Activated CD4-positive, alpha-beta T cell treated with anti-CD3 and anti-CD28 coated beads, Interleukin-2, Interleukin-6, amounts not matched to agents 100 ng/mL and 50 ng/mL, durations not matched to agents 16 hours and 8 hours (primary cell): ENCODE measurements around the gene GABBR2.
A peak's percentile ranks its signal among the peaks of the same experiment; 100 is the strongest.

Source experiments
- DNase-seq: peaks from one replicate; pipeline ENCODE4 v3.0.0-alpha.2; 2020

GABBR2 gene

DNA sequence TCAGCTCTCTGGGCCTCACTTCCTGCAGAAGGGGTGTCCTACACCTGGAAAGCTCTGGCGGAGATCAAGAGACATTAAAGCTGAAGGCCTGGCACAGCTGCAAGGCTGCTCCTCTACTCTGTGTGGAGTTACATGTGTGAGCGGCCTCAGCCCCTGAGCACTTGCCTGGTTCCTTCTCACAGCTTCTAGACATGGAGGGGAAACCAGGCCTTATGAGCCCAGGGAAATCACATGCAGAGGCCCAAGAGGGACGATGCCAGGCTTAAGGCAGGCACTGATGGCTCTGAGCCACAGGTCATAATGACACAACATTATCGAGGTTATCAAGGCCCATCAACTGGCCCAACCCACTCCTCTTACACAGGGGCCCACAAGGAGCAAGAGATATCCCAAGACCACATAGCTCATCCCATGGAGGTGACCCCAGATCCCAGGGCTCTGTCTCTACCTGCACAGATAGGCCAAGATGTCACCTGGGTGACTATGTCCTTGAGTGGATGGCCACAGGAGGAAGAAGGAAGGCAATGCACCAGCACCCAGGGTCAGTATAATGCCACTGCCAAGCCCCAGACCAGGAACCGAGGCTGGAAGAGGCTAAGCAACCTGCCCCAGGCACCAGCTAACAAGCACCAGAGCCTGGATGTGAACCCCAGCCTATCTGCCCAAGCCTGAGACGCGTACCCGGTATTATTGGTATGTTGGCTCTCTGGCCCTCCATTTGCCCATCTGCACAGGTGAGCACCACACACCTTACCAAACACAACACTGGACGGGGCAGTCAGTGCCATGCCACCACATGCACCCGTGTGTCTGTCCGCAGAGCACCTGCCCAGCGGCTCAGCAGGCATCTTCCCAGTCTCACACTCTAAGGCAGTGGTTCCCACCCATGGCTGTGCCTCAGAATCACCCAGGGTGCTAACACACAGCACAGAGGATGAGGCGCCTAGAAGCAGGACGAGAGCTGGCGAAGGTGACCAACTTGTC is 143.3 kb downstream of the GABBR2 start:
- DNase-seq: no peak

DNA sequence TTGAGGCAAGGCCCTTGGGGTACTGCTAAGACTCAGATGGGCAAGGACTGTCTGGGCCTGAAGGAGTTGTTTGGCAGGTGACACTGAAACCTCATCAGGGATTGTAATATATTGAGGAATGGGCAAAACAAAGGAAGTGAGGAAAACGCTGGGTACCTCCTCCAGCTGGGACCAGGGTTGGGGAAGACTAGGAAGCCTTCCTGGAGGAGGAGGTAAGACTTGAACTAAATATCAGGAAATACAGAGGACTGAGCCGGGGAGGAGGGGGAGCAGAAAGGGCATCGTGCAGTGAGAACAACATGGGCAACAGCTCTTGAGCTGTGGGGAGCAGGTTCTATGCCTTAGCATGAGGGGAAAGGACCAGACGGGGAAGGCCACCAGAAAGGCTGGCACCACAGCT is 144.0 kb downstream of the GABBR2 start:
- DNase-seq: no peak

DNA sequence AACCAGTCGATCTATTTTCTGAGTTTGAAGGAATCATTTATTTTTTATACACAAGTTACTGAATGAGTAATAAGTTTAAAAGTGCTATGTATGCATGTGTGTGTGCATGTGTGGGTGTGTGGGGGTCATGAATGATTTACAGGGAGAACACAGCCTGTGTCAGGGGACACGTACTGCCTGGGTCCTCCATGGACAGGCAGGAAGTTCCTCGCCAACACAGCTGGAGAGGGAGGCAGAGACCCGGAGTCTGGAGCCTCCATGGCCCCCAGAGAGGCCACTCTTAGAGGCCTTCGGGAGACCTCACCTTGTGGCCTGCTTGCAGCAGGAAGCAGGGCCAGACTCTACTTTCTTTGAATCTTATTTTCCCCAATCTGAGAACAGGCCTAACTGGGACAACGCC is 144.7 kb downstream of the GABBR2 start:
- DNase-seq: no peak

DNA sequence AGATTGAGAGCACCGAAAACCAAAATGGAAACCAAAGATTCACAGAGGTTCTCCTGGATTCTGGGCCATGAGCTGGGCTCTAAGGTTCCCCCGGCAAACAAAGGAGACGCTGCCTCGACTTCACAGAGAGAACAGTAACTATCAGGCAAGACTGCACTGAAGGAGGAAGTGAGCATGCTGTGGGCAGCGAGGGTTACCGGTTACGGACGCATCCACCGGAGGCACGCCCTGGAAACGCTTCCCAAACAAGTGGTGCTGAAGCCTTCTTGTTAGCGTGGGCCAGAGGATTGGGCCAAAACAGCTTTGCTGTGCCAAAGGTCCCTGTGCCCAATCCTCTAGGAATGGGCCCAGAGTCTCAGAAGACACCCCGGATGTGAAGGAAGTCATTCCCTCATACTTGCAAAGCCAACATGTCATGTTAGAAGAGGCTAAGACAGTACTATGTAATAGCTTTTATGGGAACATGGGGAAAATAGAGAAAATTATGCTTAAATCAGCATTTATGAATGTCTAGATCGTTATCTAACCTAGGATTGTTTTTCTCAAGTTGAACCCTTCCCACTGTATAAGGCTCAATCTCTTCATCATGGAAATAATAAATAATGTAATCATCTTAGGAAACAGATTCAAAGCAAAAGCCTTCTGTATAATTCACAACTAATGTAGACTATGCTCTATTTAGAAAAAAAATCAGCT is 145.4 kb downstream of the GABBR2 start:
- DNase-seq: no peak

DNA sequence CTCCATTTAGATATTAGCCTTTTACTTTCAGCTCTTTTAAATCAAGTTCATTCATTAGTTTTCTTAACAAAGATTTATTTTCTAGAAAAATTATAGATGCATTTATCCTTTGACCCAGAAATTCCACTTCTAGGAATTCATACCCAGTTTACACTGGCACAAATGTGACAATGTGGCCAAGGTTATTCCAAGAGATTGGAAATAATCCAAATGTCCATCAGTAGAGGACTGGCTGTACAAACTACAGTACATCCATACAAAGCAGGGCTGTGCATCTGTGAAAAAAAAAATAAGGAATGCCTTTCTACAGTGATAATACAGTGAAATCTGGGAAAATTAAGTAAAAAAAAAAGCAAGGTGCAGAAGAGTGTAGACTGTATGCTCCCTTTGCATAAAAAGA is 149.2 kb downstream of the GABBR2 start:
- DNase-seq: no peak

DNA sequence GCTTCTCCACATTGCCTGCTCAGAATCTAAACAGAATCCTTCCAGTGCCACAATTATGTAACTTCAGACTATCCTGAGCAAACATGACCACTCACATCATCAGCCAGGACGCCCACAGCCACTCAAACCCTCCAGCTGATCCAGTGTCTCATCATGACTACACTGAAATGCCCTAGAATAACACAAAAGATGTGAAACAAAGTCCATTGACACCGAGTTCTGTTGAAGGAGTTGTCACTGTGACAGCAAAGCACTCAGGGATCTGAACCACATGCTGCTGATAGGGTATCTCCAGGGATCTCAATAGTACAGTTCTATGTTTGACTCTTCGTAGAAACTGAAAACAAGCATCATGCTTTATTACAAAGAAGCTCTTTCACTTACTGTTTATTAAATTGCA is 150.2 kb downstream of the GABBR2 start:
- DNase-seq: no peak

DNA sequence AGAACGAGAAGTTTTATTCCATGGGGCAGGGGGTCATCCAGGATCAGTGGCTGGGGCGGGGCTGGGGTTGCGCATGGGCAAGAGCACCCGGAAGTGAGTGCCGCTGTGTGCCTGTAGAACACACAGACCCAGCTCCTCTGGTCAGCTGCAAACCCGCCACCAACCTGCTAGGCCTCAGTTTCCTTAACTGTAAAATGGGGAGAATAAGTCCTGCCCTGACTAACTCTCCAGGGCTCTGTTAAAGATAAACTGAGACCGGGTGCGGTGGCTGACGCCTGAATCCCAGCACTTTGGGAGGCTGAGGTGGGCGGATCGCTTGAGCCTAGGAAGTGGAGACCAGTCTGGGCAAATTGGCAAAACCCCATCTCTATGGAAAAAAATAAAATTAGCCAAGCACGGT is 152.2 kb downstream of the GABBR2 start:
- DNase-seq: no peak

DNA sequence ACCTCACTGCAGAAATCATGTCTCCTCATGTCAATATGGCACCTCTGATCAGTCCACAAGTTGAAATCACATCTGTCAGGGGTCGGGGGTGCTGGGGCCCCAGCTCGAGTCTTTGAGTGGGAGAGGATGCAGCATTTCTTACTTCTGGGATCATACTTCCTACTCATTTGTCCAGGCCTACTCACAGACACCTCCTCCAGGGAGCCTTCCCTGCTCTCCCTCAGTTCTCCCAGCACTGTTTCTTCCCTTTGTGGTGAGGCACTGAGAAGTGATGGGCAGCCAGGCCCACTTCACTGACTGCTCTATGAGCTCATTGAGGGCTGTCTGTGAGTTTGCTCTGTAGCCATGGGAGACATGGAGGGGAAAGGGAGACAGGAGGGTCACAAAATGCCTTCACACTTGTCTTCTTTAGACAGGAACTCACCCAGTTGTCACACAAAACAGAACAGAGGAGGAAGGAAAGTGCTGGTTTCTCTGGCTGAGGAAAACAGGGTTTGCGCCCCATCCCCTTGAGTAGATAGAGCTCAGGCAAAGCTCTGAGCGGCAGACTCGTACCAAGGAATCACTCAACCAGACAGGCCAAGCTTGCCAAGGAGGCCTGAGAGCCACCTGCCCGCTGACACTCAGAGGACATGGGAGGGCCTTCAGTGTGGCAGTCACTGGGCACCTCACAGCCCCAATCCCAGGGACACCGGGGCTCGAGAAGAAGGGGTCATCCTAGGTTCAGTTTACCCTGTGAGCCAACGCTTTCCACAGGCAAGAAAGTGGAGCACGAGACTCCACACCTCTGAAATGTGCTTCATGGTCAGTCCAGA is 152.9 kb downstream of the GABBR2 start:
- DNase-seq: no peak

DNA sequence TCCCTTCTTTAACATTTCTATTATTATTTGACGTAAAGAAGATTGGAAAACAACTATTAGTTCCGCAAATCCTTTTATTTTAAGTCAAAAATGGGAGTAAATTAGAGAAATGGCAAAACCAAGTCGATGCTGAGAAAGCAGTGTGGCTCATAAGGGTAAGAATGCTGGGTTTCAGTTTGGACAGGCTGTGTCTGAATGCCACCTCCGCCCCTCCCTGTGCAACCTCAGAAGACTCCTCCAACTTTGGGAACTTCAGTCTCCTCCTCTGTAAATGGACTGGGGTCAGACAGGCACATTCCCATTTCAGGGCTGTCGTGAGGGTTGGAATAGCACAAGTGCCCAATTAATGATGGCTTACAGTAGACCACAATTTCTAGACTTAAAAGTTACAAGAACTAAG is 154.0 kb downstream of the GABBR2 start:
- no peak for DNase-seq

DNA sequence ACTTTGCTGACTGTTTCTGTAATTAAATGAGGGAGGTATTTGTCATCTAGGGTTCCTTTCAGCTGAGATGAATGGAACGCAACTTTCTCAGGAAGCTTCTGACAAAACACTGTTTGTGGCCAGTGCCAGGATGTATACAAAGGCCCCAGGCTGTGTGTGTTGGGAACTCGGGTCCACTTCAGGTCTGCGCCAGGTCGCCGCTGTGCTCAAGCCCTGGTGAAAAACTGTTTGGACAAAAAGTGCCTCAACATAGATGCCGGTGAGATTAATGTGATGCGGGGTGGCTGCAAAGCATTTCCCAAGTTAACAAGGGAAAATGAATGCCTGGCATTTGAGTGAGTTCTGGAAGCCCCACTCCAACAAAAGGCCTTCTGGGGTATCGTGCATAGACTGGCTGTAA is 156.4 kb downstream of the GABBR2 start:
- DNase-seq: no peak

DNA sequence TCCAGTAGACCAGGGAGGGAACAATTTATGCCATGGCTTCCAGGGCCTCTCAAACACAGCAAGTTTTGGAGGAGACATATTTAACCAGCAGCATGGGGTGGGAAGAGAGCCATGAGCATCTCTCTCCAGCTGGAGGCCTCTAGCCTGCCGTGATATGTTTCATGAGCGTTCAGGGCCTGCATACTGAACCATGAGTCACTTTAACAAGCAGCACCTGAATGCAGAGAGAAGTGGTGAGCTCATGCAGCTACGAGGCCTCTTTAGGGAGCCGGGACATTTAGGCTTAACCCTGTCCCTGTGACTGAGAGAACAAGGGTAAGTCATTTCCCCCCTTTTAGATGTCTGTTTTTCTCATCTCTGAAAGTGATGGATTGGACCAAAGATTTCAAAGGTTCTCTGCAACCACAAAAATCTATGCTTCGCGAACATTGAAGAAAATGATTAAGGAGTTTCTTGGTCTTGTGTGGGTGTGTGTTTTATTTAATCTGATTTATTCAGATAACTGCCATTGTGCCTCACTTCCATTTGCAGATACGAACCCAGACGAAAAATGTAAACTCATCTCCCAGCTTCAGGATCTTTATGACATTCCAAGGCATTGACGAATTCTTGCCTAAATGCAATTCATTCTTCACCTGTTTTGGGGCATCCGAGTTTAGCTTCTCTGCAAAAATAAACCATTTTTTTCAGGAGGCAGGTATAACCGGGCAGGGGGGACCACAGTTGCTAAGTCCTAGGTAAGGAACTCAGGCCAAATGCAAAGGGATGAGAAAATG is 157.0 kb downstream of the GABBR2 start:
- DNase-seq: no peak

DNA sequence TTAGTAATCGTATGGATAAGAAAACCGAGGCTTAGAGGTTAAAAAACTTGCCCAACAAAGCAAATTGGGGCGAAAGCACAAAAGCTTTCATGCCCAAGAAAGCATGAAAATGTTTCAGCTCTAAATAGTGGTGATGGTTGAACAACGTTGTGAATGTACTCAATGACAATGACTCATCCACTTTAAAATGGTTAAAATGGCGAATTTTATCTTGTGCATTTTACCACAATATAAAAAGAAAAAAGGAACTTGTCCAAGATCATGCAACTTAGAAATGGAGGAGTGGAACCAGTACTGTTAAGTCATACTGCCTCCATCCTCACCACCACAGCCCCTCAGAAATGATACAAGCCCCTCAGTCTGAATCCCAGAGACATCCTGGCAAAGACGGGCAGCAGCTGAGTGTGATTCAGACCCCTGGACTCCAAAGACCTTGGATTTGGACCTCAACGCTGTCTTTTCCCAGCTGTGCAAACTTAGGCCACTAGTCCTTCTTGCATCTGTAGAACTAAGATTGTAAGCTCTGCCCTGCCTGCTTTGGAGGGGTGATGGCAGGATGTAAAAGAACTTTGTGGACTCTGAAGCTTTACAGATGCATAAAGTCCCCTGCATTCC is 158.4 kb downstream of the GABBR2 start:
- DNase-seq: no peak

DNA sequence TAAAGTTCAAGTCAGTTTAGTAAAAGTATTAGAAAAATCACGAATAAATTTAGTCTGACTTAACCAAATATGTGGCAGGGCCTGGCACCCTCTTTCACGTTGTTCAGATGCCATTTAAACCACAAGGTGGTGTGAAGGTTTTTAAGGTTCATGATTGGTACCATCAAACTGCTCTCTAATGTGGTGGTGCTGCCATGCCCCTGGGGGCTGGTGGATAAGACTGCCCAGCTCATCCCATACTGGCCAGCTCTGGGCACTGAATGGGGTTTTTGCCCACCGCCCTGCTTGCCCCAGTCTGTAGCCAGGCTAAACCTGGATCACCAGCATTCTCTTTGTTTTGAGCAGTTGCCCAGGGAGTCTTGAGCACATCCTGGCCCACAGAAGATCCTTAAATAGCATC is 159.3 kb downstream of the GABBR2 start:
- DNase-seq: no peak

DNA sequence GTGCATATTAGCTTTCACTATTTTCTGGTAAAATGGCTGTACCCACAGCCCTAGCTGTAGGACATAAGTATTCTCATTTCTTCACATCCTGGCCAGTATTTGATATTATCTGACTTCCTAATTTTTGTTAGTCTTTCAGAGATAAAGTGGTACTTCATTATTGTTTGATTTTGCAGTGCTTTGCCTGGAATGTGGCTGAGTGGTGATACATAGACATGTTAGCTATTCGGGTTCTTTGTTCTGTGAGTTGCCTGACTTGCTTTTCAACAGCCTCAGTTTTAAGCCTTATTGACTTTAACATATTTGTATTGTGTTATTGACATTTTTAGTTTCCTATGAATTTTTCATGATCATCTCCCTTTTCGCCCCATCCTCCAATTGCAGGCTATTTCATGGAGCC is 161.1 kb downstream of the GABBR2 start:
- no peak for DNase-seq

DNA sequence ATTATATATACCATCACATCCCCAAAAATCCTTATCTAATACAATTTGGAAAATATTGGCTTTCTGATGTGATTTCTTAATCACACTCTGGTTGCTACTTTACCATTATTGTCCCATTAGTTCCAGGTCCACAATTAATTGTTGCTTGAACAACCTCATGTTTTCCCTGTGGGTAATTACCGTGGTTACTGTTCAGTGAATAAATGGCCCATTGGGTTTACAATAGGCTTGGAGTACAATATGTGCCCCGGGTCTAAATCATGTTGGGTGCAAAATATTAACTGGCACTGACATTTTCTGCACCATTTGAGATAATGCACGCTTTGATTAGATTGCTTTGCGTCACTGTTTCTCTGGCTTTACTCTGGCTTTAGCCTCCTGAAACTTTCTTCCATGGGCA is 163.7 kb downstream of the GABBR2 start:
- DNase-seq: no peak

DNA sequence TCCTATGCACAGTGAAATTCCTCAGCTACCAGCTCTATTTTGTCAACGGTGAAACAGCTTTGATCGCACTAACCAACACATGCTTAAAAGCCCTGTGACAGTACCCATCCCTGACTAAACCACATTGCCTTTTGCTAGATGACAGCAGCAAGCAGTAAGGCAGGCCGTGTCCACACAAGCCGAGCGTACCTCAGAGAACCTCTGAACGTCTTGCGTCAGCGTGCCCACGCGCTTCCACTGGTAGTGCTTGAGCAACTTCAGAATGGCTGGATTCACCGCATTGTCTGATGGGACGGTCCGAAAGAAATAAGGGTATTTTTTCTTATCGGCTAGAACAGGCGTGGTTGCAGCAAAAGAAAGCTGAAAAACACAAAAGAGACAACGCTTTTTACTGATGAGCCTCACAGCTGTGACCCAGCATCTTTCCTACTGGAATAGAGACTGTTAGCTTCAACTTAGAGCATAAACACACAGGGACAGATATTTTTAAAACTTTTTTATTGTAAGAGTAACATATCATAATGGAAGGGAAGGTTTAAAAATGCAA is 167.0 kb downstream of the GABBR2 start:
- DNase-seq: no peak

DNA sequence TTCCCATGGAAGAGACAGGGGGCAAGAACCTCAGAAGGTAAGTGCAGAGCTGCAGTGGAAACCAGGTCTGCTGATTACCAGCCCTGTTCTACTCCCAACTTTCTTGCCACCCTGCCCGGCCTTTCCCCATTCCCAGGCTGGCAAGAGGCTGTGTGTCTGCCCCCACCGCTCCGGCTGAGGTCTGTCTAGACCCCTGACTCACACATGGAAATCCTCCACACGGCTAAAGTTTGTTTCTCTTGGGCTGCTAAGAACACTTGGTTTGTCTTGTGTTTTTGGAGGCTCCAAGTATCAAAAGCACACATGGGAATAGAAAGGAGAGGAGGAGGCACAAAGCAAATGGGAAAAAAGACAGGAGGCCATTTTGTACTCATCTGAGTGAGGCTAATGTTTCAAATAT is 168.3 kb downstream of the GABBR2 start:
- no peak for DNase-seq

DNA sequence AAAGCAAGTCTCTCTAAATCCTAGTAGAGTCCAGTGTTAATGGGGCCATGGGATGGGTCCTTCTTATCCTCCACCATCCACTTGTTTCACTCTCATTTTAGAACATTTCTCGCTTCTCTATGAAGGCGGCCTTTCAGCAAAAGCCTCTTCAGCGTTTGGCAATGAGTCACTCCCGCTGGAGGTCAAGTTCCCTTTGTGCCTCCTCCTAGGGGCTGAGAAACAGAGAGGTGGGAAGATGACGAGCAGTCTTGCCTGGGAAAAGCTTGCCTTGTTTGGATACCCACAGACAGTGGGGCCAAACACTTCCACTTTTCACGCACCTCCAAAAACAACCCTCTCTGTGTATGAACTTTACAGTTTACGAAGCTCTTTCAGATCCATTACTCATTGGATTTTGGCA is 168.8 kb downstream of the GABBR2 start:
- DNase-seq: no peak

DNA sequence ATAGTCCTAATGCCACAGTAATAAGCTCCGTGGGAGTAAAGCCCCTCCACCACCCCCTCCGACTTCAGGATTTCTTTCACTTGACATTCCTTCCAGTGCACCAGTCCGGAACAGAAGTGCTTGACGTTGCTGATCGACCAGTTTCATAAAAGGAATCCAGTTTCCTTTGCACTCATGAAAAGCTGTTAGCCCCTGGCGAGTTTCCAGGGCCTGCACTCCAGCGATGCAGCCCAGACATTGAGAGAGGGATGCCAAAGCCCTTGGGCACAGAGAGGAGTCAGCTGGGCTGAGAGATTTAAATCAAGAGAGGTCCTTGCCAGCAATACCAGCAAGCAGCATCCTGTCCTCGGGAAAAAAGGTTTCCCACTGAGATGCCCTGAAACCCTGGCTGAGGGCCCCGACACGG is 170.1 kb downstream of the GABBR2 start:
- no peak for DNase-seq

DNA sequence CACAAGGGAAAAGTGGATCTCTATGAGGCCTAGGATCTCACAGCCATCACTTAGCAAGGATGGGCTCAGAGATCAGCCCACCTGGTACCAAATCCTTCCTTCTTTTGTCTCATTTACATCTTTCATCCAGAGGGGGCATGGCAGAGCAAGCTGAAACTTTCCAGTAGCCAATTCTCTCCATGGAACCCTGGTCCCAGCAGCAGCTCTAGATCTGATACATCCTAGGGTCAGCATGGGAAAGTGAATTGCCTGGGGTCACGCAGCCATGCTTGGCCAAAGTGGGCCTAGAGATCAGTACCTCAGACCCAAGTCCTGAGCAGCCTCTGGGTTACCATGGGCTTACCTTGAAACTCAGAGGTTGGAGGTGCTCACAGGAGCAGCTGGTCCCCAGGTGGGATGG is 170.5 kb downstream of the GABBR2 start:
- no peak for DNase-seq

DNA sequence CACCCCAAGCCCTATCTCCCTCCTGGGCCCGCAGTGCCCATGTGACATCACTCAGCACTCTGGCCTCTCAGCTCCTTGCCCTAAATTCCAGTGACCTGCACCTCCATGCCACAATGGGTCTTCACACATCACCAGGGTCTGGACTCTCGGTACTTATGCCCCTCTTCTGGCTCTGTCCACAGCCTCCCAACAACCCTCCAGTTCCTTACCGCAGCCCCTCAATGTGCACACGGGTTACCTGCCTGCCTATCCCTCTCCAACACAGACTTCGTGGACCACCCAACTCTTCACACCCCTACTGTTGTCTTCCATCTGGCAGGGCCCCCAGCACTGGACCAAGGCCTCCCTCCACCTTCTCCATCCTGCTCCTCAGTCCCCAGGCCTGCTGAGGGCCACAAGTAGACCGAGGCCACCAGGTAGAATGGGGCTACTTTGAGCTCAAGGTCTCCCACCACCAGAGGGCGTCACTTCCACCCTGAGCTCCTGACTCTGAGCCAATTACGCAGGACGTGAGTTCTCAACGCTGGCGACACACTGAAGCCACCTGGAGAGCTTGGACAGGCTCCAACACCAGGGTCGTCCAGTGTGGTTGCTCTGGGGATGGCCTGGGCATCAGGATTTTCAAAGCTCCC is 172.1 kb downstream of the GABBR2 start:
- peak; percentile 49 for DNase-seq
